ENCODE results near the gene CAMKK2.
"Not testable (repeated sequence)": the region's sequence is repeated elsewhere in the genome, so short reads cannot be mapped to it uniquely, and the experiment has no call there.

CAMKK2 gene

DNA sequence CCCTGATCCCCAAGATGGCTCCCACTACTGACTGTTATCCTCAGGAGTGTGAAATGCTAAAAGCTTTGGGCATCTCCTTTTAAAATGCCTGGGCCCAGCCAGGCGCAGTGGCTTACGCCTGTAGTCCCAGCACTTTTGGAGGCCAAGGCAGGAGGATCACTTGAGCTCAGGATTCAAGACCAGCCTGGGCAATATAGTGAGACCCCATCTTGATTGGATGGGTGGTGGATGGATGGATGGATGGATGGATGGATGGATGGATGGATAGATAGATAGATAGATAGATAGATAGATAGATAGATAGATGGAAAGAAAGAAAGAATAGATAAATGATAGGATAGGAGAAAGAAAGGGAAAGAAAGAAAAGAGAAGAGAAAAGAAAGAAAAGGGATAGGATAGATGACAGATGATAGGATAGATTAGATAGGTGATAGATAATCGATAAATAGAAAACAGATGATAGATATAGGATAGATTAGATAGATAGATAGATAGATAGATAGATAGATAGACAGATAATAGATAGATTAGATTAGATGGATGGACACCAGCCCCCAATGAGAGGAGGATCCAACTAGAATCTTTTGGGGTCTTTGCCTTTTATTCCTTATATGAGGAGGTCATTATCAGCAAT lies 77.0 kb downstream of the CAMKK2 start:
- no peak for DNase-seq

DNA sequence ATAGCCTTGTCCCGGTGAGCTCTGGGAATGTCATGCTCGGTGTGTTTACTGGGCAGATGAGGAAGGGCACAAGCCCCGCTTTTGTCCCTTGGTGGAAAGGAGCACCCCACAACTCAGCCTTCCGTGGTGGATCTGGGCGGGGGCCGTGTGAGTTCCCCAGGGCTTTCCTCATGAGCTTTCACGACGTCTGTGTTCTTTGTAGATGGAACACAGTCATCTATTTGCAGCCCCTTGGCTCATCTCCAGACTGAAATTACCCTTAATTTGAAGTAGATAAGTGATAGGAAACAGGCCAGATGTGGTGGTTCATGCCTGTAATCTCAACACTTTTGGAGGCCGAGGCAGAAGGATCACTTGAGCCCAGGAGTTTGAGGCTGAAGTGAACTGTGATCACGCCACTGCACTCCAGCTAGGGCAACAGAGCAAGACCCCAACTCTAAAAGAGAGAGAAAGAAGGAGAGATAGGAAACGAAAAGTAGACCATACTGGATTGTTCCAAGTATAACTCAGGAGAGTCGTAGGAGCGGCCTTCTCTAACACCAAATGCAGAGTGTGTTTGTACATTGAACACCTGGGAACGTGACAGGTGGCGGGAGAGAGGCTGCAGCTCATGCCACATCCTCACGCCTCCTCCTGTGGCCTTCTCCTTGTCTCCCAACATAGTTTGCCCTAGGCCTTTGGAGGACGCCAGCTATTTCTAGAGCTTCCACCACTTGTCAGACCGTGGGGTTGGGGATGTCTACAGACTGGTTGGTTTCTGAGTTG lies 77.7 kb downstream of the CAMKK2 start:
- DNase-seq: no peak

DNA sequence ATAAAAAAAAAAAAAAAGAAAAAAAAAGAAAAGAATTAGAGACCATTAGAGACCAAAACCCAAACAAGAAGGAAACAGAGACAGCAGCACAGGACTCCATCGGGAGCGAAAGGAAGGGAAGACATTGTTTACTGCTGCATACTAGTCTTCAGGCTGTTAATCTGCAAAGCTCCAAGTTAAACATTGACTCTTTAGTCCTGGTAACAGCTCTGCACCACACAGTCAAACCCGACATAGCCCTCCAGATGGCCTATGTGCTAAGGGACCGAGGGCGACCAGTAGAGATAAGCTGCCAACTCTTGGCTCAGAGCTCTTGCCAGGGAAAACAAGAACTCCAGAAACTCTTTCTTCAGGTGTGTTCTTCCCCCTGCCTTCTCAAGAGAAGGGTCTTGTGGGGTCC lies 78.7 kb downstream of the CAMKK2 start:
- no peak for DNase-seq

DNA sequence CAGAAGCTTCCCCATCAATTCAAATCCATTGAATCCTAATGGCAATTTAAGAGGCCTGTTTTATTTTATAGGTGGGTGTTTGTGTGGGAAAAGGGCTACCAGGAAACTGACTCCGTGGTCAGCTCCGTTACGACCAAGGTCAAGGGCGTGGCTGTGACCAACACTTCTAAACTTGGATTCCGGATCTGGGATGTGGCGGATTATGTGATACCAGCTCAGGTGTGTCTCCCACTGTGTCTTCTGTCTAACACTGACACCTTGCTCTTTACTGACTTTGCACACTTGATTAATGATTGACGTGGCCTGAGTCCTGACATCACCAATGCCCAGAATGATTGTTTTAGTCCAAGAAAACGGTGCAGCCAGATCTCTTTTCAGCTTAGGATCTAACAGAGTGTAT lies 79.4 kb downstream of the CAMKK2 start:
- DNase-seq: no peak

DNA sequence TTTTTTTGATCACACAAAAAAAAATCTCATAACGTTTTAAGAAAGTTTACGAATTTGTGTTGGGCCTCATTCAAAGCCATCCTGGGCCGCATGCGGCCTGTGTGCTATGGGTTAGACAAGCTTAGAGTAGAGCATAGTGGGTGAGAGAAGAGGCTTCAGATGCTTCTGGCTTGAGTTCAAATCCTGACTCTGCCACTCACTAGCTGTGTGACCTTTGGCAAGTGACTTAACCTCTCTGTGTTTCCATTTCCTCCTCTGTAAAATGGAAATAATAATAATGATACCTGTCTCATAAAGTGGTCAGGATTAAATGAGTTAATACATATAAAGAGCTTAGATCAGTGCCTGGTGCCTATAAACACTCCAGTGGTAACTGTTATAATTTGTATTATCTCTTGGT lies 80.4 kb downstream of the CAMKK2 start:
- DNase-seq: no peak

DNA sequence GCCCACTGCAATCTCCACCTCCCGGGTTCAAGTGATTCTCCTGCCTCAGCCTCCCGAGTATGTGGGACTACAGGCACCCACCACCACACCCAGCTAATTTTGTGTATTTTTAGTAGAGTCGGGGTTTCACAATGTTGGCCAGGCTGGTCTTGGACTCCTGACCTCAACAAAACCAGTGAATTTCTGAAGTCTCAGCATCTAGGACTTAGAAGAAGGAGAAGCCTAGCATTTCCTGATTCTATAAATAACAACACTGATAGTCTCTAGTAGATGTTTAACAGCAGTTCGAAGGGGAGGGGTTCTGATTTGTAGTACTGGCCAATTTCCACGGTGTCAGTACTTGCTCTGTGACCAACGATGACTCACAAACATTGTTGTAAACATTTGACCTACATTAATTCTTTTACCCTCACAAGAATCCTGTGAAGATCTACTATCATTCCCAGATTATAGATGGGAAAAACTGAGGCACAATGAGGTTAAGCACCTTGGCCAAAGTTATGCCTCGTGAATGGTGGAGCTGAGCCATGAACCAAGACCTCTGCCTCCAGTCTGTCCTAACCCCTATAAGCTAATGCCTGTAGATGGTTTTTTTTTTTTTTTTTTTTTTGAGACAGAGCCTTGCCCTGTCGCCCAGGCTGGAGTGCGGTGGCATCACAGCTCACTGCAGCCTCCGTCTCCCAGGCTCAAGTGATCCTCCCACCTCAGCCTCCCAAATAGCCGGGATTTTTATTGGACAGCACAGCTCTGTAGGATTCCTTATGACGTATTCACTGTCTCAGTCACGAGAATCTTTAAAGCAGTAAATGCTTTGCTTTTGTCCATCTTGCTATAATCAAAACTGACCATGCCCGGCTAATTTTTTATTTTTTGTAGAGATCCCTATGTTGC lies 81.4 kb downstream of the CAMKK2 start:
- DNase-seq: peak; percentile 37 to 60

DNA sequence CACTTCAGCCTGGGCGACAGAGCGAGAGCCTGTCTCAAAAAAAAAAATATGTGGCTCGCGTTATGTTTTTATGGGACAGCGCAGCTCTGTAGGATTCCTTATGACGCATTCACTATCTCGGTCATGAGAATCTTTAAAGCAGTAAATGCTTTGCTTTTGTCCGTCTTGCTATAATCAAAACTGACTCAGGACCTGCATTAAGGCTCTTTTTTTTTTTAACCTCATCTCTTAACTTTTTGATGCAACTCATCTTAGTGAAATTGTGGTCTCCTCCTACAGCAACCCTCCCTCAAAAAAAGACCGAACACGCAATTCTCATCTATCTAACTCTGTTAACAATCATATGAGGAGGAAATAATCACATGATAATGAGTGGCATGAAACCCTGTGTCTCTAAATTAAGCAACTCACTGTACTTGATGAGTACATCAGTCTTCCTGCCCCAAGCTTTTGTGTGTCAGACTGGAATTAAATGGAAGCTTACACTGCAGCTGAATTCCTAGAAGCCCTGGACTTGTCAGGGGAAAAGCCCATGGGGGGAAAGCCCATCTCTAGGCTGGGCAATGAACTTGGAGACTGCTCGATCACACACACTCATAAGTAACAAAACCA lies 82.2 kb downstream of the CAMKK2 start:
- DNase-seq: peak; percentile 65 to 77

DNA sequence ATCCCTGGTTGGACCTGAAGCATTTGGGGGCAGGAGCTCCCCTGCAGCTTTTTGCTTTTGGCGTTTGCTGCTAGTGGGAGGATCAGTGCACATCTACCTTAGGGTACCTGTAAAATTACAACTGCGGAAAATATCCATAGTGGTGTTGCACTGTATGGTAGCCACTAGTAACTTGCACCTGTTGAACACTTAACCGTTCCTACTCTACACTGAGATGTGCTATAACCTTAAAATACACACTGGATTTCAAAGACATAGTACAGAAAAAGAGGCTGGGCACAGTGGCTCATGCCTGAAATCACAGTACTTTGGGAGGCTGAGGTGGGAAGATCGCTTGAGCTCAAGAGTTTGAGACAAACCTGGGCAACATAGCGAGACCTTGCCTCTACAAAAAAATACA lies 83.6 kb downstream of the CAMKK2 start:
- no peak for DNase-seq

DNA sequence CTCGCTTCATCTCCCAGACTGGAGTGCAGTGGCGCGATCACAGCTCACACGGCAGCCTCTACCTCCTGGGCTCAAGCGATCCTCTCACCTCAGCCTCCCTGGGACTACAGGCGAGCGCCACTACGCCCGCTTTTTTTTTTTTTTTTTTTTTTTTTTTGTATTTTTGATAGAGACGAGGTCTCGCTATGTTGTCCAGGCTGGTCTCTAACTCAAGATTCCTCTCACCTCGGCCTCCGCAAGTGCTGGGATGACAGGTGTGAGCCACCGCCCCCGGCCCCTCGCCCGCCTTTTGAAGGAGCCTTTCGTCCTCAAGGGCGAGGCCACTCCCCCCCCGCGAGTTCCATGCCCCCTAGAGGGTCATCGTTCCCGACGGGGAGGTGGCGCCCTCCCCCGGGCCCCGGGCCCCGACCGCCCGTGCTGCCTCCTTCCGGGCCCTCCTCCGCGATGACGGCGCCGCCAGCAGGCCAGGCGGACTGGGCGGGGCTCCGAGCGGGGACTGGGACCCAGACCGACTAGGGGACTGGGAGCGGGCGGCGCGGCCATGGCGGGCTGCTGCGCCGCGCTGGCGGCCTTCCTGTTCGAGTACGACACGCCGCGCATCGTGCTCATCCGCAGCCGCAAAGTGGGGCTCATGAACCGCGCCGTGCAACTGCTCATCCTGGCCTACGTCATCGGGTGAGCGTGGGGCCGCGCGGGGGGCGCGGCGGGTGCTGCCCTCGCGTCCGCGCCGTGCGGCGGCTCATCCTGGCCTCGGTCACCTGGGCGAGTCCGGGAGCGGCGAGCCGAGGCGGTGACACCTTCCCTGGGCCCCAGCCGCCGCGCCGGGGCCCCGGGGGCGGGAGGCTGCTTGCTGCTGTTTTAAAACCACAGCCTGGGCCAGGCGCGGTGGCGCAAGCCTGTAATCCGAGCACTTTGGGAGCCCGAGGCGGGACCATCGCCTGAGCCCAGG lies 86.6 kb downstream of the CAMKK2 start, which contains the start of gene P2RX4:
Gene P2RX4, plus strand, starts transcription at position 506 of the 949 bp plus-strand sequence. Its CDS starts 36 bp downstream, at position 542.
- DNase-seq: peak; percentile 90 to 91

DNA sequence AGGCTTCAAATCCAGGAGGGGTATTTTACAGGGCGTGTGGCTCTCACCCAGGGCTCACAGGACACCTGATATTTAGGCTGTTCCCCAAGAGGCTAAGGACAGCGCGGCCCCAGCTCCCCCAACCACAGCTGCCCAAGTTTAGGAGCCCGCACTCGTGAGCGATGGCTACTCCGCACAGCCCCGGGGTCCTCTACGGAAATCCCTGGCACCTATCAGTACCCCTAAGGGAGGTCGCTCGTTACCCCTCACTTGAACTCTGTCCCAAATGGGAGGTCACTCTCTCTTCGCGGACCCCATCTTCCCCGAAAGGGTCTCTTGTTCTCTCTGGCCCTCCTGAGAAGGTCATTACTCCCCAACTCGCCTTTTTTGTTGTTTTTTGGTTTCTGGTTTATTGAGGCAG lies 87.3 kb downstream of the CAMKK2 start:
- DNase-seq: no peak

DNA sequence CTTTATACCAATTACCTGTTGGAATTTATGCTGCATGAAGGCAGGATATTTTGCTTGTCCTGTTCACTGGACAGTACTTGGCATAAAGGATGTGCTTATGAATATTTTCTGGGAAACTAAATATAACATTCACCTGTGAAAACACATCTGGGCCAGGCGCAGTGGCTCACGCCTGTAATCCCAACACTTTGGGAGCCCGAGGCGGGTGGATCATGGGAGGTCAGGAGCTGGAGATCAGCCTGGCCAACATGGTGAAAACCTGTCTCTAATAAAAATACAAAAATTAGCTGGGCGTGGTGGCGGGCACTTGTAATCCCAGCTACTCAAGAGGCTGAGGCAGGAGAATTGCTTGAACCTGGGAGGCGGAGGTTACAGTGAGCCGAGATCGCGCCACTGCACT lies 87.9 kb downstream of the CAMKK2 start:
- not testable (repeated sequence) for DNase-seq

DNA sequence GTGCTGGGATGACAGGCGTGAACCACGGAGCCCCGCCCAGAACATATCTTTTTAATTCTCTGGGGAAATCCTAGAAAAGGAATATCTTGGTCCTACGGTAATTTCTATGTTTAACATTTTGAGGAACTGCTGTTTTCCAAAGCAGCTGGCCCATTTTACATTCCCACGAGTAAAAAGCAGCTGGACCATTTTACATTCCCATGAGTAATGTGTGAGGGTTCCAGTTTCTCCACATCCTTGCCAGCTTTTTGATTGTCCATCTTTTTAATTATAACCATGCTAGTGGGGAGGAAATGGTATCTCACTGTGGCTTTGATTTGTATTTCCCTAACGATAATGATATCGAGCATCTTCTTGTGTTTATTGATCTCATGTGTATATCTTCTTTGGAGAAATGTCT lies 91.0 kb downstream of the CAMKK2 start:
- no peak for DNase-seq

DNA sequence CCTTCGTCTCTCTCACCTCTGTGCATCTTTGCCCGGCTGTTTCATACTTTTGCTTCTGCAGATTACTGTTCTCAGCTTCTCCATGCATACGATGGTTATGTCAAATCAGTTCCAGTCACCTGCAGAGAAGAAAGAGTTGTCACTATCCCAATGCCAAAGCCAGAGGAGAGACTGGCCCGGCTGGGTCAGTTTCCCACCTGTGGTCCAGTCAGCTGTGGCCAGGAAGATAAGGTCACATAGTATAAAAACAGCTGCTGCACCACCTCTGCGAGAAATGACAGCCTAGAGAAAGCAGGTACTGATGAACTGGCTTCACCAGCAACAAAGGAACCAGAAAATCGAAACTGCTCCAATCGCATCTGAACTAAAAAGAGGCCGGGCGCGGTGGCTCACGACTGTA lies 93.0 kb downstream of the CAMKK2 start:
- no peak for DNase-seq

DNA sequence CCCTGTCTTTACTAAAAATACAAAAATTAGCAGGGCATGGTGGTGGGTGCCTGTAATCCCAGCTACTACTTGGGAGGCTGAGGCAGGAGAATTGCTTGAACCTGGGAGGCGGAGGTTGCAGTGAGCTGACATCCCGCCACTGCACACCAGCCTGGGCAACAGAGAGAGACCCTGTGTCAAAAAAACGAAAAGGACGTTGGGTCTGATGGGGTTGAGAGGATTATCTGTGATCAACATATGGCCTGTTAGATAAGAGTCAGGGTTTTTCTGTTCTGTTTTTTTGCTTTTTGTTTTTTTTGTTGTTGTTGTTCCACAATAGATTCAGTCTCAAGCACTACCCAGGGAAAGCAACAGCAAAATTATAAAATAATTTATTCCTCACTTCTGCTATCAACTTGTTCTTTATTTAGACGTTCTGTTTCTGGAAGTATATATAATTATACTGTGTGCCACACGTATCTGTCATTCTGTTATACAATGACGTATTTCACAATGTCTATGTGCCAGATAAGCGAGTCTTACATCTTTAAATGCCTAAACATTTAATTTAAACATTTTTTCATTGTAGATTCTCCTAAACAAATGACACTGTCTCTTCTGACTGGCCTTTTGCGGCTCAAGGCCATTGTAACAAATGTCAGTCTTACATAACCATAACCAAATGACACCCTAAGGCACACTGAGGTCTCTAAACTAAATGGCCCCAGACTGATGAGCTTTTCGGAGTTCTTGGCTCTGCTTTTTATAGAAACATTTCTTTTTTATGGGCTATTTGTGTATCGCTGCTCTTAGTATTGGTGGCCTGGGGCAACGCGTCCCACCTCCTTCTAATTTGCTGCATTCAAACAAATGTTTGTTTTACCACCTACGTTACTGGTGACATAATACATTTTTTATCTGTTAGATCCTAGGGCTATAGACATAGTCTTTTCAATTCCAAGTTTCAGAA lies 93.8 kb downstream of the CAMKK2 start:
- DNase-seq: no peak

DNA sequence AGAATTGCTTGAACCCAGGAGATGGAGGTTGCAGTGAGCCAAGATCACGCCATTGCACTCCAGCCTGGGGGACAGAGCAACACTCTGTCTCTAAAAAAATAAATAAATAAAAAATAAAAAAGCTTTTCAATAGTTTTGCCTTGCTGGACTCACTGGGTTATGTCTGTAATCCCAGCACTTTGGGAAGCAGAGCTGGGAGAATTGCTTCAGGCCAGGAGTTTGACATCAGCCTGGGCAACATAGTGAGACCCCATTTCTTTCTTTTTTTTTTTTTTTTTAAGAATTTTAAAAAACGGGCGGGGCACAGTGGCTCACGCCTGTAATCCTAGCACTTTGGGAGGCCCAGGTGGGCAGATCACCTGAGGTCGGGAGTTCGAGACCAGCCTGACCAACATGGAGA lies 95.4 kb downstream of the CAMKK2 start:
- DNase-seq: not testable (repeated sequence)

DNA sequence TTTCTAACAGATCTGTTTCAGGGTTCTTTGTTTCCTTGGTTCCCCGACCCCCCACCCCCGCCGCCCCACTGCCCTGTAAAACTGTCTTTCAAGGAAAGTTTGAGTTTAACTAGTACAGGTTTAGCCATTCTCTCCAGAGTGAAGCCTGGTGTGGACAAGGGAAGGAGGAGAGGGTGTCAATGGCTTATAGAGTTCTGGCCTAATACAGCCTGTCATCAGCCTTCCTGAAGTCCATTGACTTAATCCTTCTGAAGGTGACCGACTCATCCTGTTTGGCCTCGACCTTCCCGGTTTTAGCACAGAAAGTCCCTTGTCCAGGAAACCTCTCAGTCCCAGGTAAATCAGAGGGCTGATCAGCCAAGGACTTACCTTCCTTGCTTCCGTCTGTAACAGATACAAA lies 97.6 kb downstream of the CAMKK2 start:
- no peak for DNase-seq

DNA sequence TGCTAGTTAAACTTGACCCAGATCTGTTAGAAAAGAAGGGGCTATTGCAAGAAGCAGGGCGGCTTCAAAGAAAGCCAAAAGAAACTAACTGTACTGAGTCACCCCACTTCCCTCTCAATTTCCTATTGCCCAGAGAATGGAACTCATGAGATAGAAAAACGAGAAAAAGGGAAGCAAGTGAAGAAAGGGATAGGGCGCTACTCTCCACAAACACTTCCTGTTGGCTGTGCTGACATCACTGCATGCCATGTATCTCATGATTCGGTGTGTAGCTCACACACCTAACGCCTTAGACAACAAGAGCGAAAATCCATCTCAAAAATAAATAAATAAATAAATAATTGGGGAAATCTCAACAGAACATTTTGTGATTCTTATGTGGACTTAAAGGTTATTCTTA lies 99.6 kb downstream of the CAMKK2 start:
- peak in 1 of 2 donors; percentile 60 for DNase-seq

DNA sequence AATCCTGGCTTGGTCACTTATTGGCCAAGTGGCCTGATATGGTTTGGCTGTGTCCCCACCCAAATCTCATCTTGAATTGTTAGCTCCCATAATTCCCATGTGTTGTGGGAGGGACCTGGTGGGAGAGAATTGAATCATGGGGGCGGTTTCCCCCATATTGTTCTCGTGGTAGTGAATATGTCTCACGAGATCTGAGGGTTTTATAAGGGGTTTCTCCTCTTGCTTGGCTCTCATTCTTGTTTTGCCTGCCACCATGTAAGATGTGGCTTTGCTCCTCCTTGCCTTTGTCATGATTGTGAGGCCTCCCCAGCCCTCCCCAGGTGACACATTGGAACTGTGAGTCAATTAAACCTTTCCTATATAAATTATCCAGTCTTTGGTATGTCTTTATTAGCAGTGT lies 105.4 kb downstream of the CAMKK2 start:
- DNase-seq: no peak

DNA sequence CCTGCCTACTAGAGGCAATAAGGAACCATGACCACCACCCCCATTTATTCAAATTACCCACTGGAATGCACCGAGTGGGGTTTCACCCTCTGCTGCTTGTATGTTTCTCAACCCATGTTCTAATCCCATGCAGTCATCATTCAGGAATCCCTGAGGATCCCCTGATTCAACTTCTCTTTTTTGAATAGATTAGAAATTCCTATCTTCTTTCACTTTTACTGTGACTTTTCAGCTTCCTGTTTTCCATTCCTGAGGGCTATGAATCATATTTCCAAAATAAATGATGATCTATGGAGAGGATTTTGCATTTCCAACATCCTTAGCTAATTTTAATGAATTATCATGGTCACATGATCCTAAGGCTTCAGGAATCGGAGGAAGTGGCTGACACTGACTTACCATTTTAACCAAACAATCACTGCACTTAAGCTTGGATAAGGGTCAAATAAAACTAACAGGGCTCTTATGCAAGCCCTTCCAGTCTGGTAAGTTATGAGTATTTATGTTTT lies 105.9 kb downstream of the CAMKK2 start:
- peak in 1 of 2 donors; percentile 61 for DNase-seq

DNA sequence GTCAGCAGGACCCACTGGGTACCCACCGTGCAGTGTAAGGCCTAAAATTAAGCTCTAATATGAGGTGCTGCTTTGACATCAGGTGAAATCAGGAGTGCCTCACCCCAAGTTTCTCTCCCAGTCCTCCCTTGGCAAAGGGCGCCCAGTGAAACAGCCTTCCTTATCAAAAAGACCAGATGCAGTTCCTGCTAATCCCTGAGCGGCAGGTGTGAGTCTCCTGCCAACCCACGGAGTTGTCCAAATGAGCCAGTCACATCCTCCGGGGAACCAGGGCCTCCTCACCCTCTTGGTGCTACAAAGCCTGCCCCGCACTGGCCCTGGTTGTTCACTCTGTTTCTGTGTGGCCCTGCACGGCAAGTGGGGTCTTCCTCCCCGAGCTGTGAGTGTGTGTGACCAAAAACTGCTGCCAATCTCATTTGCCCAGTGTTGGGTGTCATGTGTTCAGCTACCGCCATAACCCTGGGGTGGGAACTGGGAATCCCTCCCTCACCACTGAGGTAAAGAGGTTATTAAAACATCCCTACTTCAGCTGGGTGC lies 106.8 kb downstream of the CAMKK2 start:
- no peak for DNase-seq

All from CD4-positive, alpha-beta T cell treated with Interleukin-4 for 1 hour (primary cell).